ENCODE data around the gene PLXNC1.

Gene PLXNC1

DNA sequence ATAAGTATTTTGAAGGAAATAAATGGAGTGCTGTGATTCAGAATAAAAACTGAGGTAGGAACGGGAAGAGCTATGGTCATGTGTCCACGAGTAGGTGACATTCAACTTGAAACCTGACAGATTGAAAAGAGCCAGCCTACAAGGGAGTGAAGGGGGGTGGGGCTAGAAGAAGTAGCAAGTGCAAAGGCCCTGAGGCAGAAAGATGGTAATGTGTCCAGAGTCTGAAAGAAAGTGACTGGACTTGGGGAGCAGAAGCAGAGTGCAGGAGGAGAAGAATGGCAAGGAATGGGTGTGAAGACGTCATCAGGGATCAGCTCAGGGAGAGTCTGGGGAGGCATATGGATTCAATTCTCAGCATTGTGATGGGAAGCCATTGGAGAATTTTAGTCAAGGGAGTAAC lies 13.7 kb downstream of the PLXNC1 start:
- DNase-seq, result no peak

DNA sequence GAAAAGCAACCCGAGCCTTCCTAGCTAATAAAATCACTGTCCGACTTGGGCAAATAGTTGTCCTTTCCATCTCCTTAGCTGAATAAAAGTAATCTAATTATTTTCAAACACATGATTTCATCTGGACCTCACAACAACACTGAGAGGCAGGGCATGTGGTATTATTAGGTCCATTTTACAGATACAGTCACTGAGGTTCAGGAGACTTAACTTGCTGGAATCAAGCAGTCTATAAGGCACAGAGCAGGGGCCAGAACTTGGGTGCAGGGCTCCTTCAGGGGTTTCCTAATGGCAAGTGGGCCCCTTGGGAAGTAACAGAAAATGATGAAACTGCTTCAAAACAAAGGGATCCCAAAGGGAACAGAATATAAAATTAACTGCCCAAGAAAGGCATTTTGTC lies 15.5 kb downstream of the PLXNC1 start:
- DNase-seq, result no peak

DNA sequence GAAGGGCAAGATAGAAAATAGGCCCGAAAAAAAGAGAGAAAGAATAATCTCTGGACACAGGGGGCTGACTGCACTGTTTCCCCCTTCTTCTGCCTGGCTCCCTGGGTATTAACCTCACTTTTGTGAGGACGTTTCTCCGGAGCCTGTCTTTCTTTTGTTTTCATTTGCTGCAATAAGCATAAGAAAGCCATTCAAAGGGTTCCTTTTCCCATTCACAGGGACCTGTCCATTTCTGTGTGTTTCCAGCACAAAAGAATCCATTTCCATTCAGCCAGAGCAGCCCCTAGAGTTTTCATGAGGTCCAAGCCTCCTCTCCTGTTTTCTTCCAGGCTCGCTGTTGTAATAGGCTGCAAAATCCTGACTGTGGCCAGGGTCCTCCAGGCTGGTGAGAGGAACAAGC lies 16.8 kb downstream of the PLXNC1 start:
- DNase-seq, result no peak

DNA sequence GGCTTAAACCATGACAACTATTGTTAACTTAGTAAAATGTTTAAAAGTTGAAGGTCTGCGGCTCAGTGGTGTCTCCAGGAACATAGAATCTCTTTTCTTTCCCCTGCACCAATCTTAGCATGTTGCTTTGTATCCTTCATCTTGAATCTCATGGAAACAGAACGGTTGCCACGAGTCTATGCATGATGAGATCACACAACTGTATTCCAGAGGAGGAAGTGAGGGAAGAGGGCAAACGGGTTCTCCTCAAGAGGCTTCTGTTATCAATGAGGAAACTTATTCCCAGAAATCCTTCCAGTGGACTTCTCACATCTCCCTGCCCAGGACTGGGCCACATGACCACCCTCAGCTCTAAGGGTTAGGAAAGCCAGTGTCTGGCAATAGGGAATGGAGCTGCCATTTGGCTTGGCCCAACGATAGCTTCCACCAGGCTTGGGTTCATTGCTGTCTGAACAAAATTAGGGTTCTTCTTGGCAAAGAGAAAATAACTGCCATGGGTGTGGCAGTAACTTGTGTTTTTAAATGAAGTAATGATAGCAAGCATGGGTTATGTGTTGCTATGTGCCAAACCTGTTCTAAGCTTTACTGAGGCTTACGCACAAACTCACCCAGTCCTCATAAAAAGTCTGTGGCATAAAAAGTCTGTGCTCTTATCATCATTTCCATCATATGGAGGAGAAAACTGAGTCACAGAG lies 17.4 kb downstream of the PLXNC1 start:
- DNase-seq, result peak; percentile 61

- DNase-seq, result no peak
Measured at GRCh38 chr12:94167071-94167755, 18.8 kb downstream of the PLXNC1 start.

- DNase-seq, result peak; percentile 90
Measured at GRCh38 chr12:94167756-94168416, 19.5 kb downstream of the PLXNC1 start.

- DNase-seq, result no peak
Measured at GRCh38 chr12:94169495-94169894, 21.1 kb downstream of the PLXNC1 start.

- no peak for DNase-seq
Measured at GRCh38 chr12:94169966-94170689, 21.8 kb downstream of the PLXNC1 start.

DNA sequence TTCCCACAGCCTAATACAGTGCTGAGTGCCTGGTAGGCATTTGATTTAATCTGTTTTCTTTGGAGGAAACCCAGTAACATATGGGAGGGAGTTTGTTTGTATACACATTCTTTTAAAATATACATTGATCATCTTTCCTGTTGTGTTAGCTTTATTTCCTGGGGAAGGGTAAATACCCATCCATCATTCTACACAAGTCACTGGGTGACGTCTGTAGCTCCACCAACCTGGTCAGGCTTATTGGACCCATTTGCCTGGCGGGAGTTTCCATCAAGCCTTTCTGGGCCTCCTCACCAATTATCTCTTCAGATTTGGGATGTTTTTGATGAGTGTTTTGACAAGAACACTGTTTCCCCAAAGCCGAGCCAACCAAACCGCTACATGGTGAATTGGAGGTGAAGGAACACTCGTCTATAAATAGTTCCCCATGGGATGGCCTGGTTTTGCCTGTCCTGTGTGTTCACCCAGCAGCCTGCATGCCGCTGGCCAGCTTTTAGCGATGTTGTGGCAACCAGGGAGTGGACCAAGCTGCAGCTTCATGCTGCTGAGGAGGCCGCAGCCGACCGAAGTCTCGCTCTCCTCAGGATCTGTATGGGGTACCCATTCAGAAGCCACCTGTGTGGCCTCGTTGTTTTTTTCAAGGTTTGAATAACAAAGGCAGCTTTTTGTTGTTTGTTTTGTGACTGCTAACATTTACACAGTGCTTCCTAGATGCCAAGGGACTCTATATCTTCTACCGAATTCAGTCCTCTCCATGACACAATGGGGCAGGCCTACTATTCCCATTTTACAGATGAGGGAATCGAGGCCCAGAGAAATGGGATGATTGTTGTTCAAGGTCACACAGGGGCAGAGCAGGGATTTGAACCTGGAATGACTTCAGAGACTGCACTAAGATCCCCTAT lies 22.6 kb downstream of the PLXNC1 start:
- no peak for DNase-seq

- no peak for DNase-seq
Measured at GRCh38 chr12:94171595-94171930, 23.2 kb downstream of the PLXNC1 start.

GRCh38 chr12:94172031-94172430 lies 23.7 kb downstream of the PLXNC1 start:
- DNase-seq, result peak; percentile 90

DNA sequence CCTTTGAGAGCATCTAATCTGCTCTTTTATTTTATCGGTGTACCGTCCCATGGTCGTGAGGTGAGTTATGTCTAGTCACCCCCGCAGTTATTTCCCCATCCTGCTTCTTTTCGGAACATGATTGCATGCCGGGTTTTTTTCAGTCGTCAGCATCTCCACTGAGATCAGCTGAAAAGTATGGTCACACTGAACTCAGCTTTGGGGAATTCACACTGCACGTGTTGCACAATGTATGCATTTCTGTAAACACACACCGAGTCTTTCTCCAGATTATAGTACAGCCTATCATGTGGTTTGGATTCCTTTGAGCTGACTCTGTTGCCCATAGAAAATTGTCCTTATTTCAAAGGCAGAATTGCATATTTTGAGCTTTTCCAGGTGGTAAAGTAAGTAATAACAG lies 24.6 kb downstream of the PLXNC1 start:
- peak; percentile 63 for DNase-seq

DNA sequence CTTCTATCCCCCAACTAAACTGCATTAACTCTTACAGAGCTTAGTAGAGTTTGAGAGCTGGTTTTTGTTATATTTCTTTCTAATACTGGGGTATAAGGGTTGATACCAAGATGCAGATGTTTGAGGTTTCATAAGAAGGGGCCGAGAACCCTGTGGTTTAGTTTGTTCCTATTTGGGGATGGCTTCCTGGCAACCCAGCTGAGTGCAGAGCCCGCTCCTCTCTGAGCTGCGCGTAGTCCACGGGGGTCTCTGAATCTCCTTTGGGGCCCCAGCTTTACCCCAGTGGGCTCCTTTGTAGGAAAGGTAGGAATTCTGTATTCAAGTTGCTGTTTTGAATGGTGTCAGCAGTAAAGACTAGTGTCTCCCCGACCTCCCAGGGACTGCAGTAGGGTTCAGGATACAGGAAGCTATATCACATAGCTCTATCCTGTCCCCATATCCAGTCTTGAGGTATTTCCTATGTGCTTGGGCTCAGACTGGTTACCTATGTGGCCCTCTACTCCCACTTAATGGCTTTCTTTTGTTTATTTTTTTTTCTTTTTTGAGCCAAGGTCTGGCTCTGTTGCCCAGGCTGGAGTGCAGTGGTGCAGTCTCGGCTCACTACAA lies 25.4 kb downstream of the PLXNC1 start:
- DNase-seq, result peak; percentile 64

GRCh38 chr12:94174576-94174975 lies 26.2 kb downstream of the PLXNC1 start:
- peak; percentile 75 for DNase-seq

DNA sequence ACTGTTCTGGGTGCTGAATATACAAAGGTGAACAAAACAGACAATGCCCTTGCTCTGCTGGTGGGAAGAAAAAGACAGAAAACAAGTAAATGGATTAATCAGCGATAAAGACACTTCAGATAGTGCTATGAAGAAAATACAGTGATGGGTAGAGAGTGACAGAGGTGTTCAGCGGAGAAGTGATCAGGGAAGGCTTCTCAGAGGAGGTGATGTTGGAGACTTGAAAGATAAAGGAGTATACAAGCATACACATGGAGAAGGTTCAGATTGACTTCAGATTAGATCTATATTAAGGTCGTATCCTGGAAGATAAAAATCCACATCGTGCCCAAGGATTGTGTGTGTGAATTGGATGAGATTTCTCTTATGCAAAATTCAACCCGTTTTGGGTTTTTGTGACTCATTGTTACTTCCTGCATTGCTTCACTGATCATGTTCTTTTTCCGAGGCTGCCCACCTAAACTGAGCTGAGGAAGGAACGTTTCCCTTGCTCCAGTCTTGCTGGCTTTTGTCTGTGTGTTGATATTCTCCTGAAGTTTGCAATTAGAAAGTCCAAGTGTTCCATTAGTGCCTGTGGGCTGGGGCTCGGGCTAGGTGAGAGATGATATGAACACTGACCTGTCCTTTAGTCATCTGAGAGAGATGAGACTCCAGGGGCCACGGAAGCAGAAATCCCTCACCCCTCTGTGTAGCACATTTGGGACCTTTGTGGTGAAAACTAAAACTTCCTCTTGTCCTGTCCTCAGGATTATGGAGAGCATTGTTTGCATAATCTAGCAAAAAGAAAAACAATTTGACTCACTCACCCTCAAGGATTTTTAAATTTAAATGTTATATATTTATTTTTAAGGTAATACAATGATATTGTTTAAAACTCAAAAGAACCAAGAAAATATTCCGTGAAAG lies 27.6 kb downstream of the PLXNC1 start:
- DNase-seq, result no peak

DNA sequence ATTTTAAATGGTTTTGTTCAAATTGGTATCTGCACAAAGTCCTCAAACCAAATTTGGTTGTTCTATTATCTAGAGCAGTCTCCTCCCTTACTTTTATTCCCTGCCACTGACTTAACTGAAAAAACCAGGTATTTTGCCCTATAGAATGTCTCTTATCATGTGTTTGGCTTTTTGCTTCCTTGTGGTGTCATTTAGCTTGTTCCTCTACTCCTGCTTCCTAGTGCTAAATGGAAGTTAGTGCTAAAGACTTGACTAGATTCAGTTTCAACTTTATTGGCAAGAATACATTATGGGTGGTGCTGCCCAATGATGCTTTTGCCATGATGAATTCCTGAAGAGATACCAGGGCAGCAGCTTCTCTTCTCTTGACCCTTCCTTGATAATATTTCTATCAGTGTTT lies 29.7 kb downstream of the PLXNC1 start:
- no peak for DNase-seq

GRCh38 chr12:94178882-94179281 lies 30.5 kb downstream of the PLXNC1 start:
- peak; percentile 52 for DNase-seq

- no peak for DNase-seq
Measured at GRCh38 chr12:94179723-94180122, 31.3 kb downstream of the PLXNC1 start.

- DNase-seq, result peak; percentile 51
Measured at GRCh38 chr12:94180558-94181296, 32.4 kb downstream of the PLXNC1 start.
